ENCODE measurements around the gene SNRPD1. TPM values are rescaled to one million over a fixed set of nuclear protein-coding genes. Genes with fewer than 3 reads are reported as not detected.

The SNRPD1 gene
- total and polyA plus RNA-seq, 9 of the 15 experiments (the other 6 are each of a cell fraction or from before 2014, with no cell fraction given), result 186 to 1,063 (median 313) TPM

DNA sequence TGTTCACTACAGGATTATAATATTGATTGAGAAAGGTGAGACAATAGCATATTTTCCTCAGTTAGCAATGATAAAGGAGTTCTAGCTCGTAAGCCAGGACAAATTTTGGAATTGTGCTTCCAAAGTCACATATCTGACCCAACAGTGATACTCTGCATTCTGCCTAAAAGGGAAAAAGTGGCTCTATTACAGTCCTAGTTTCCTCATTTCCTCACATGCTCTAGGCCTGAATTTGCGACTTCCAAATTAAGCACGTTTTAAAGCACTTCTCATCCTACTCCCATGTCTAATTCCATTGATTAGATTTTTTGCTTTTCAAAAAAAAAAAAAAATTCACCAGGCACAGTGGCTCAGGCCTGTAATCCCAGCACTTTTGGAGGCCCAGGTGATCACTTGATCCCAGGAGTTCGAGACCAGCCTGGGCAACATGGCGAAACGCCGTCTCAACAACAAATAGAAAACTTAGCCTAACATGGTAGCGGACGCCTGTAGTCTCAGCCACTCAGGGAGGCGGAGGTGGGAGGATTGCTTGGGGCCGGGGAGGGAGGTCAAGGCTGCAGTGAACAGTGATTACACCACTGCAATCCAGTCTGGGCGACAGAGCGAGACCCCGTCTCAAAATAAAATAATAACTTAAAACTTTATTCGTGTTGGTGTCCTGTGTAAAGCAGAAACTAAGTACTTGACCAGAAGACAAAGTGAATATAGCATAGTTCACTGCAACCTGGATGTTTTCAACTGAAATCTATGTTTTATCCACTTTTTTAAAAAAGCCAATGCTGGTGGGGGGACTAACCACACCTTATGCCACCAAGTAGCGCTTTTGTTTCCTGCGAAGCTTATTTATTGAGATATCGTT, 13.2 kb upstream of the SNRPD1 start (continued):
- TF ChIP-seq, protein P1, sequence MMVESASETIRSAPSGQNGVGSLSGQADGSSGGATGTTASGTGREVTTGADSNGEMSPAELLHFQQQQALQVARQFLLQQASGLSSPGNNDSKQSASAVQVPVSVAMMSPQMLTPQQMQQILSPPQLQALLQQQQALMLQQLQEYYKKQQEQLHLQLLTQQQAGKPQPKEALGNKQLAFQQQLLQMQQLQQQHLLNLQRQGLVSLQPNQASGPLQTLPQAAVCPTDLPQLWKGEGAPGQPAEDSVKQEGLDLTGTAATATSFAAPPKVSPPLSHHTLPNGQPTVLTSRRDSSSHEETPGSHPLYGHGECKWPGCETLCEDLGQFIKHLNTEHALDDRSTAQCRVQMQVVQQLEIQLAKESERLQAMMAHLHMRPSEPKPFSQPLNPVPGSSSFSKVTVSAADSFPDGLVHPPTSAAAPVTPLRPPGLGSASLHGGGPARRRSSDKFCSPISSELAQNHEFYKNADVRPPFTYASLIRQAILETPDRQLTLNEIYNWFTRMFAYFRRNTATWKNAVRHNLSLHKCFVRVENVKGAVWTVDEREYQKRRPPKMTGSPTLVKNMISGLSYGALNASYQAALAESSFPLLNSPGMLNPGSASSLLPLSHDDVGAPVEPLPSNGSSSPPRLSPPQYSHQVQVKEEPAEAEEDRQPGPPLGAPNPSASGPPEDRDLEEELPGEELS (CRISPR knock-in tag; IDR thresholded peaks at IDR 0.05; ENCODE audit: borderline replicate concordance), result no peak
- TF ChIP-seq CTBP1 (IDR thresholded peaks at IDR 0.05; ENCODE audit: borderline replicate concordance) (no peak), RBBP5 (IDR thresholded peaks at IDR 0.05; ENCODE audit: borderline replicate concordance, insufficient read depth, low read length, poor library complexity, severe bottlenecking) (no peak), RCOR1 (IDR thresholded peaks at IDR 0.05; ENCODE audit: borderline replicate concordance in 1 of 2, low read depth in 2 of 2, low read length in 2 of 2) (peak in 1 of 2 experiments; percentile 68; a peak in 2 of 4 replicates), CXXC5 (CRISPR knock-in tag; IDR thresholded peaks at IDR 0.05) (0 out of 2 replicates have a peak, but pooled peaks have one; percentile 15), NR1H2 (CRISPR knock-in tag; IDR thresholded peaks at IDR 0.05) (no peak), ZNF668 (CRISPR knock-in tag; IDR thresholded peaks at IDR 0.05) (no peak), CBX2 (IDR thresholded peaks at IDR 0.05; ENCODE audit: insufficient read depth, low read length, poor library complexity, severe bottlenecking) (no peak), ZNF551 (CRISPR knock-in tag; IDR thresholded peaks at IDR 0.05) (no peak), TBL1XR1 (IDR thresholded peaks at IDR 0.05; ENCODE audit: low read length in 2 of 2) (no peak), TRIM28 (IDR thresholded peaks at IDR 0.05) (no peak)
- TF ChIP-seq, protein P2, sequence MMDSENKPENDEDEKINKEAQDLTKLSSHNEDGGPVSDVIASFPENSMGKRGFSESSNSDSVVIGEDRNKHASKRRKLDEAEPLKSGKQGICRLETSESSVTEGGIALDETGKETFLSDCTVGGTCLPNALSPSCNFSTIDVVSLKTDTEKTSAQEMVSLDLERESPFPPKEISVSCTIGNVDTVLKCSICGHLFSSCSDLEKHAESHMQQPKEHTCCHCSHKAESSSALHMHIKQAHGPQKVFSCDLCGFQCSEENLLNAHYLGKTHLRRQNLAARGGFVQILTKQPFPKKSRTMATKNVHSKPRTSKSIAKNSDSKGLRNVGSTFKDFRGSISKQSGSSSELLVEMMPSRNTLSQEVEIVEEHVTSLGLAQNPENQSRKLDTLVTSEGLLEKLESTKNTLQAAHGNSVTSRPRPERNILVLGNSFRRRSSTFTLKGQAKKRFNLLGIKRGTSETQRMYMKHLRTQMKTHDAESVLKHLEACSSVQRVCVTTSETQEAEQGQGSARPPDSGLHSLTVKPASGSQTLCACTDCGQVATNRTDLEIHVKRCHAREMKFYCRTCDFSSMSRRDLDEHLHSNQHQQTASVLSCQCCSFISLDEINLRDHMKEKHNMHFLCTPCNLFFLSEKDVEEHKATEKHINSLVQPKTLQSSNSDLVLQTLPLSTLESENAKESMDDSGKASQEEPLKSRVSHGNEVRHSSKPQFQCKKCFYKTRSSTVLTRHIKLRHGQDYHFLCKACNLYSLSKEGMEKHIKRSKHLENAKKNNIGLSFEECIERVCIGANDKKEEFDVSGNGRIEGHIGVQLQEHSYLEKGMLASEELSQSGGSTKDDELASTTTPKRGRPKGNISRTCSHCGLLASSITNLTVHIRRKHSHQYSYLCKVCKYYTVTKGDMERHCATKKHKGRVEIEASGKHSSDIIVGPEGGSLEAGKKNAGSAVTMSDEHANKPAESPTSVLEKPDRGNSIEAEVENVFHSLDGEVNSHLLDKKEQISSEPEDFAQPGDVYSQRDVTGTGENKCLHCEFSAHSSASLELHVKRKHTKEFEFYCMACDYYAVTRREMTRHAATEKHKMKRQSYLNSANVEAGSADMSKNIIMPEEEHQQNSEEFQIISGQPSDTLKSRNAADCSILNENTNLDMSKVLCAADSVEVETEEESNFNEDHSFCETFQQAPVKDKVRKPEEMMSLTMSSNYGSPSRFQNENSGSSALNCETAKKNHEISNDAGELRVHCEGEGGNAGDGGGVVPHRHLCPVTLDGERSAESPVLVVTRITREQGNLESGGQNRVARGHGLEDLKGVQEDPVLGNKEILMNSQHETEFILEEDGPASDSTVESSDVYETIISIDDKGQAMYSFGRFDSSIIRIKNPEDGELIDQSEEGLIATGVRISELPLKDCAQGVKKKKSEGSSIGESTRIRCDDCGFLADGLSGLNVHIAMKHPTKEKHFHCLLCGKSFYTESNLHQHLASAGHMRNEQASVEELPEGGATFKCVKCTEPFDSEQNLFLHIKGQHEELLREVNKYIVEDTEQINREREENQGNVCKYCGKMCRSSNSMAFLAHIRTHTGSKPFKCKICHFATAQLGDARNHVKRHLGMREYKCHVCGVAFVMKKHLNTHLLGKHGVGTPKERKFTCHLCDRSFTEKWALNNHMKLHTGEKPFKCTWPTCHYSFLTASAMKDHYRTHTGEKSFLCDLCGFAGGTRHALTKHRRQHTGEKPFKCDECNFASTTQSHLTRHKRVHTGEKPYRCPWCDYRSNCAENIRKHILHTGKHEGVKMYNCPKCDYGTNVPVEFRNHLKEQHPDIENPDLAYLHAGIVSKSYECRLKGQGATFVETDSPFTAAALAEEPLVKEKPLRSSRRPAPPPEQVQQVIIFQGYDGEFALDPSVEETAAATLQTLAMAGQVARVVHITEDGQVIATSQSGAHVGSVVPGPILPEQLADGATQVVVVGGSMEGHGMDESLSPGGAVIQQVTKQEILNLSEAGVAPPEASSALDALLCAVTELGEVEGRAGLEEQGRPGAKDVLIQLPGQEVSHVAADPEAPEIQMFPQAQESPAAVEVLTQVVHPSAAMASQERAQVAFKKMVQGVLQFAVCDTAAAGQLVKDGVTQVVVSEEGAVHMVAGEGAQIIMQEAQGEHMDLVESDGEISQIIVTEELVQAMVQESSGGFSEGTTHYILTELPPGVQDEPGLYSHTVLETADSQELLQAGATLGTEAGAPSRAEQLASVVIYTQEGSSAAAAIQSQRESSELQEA (IDR thresholded peaks at IDR 0.05; ENCODE audit: low read depth), result no peak
- TF ChIP-seq, protein P3, sequence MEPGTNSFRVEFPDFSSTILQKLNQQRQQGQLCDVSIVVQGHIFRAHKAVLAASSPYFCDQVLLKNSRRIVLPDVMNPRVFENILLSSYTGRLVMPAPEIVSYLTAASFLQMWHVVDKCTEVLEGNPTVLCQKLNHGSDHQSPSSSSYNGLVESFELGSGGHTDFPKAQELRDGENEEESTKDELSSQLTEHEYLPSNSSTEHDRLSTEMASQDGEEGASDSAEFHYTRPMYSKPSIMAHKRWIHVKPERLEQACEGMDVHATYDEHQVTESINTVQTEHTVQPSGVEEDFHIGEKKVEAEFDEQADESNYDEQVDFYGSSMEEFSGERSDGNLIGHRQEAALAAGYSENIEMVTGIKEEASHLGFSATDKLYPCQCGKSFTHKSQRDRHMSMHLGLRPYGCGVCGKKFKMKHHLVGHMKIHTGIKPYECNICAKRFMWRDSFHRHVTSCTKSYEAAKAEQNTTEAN (CRISPR knock-in tag; IDR thresholded peaks at IDR 0.05), result no peak

Measured in K562 (cell line).